ENCODE results near the gene ETAA1.
A peak's percentile ranks its signal among the peaks of the same experiment; 100 is the strongest.

The ETAA1 gene
- total RNA-seq = 4.8 to 26.4 (median 11.9) reads per million in 18 experiments

GRCh38 chr2:67397143-67397986 is at the start of gene ETAA1:
Gene ETAA1 (plus strand): TSS chr2:67397333. CDS start chr2:67397449, 116 bp downstream.
- peak; percentile 93 to 94 for DNase-seq

DNA sequence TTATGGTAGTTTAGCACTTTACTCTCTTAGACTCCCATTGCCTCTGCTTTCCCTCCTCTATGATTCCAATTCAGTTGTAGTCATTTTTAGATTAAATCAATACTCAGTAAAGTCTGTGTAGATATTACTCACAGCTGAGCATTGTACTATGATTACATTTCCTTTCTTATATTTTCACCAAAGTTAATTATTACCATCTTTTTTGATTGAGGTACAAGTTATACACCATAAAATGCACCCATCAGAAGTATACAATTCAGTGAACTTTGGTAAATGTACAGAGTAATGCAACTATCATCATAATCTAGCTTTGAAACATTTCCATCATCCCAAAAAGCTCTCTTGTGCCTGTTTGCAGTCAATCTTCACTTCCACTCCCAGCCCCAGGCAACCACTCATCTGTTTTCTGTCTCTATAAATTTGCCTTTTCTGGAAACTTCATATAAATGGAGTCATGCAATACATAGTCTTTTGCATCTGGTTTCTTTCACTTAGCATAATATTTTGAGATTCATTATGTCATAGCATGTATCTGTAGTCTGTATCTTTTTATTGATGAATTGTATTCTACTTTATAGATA is 30.2 kb upstream of the ETAA1 start:
- no peak for DNase-seq

DNA sequence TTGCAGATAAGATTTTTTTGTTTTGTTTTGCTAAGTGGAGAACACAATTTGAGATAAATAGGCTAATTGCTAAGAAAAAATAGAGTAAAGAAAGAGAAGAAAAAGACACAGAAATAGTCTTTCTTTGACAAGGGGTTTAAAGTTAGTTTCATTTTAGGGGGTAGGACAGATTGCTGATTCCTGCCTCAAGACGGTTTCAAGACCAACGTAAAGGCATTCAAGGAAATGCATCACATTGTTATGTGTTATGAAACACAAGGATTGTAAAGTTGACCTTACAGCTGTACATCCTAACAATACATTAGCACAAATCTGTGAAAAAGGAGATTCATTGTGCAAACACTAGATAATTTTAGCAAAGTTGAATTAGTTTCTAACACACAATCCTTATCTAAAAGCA is 22.7 kb upstream of the ETAA1 start:
- DNase-seq = no peak

- no peak for DNase-seq
Observed at GRCh38 chr2:67374949-67375348, 22.2 kb upstream of the ETAA1 start.

DNA sequence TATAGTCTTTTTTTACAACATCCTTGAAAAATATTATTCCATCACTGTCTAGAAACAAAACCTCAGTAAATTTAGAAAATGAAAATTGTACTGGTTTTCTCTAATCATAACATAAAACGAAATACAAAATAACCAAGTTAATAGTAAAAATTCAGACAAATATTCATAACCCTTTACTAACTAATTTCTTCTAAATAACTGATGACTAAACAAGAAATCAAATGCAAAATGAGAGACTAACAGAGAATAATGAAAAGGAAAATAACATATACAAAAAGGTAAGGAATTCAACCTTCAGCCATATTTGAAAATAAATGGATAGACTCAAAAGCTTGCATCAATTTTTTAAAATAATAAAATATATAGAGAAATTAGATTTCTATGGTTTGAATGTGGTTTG is 18.6 kb upstream of the ETAA1 start:
- DNase-seq = no peak

DNA sequence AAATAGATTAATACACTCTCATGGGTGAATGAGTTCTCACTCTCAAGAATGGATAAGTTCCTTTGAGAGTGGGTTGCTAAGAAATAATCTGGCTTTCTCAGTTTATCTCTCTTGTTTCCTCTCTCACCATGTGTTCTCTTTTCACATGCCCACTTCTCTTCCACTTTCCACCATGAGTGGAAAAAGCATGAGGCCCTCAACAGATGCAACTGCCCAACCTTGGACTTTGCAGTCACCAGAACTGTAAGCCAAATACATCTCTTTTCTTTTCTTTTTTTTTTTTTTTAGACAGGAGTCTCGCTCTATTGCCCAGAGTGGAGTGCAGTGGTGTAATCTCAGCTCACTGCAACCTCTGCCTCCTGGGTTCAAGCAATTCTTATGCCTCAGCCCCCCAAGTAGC is 18.1 kb upstream of the ETAA1 start:
- DNase-seq = no peak

DNA sequence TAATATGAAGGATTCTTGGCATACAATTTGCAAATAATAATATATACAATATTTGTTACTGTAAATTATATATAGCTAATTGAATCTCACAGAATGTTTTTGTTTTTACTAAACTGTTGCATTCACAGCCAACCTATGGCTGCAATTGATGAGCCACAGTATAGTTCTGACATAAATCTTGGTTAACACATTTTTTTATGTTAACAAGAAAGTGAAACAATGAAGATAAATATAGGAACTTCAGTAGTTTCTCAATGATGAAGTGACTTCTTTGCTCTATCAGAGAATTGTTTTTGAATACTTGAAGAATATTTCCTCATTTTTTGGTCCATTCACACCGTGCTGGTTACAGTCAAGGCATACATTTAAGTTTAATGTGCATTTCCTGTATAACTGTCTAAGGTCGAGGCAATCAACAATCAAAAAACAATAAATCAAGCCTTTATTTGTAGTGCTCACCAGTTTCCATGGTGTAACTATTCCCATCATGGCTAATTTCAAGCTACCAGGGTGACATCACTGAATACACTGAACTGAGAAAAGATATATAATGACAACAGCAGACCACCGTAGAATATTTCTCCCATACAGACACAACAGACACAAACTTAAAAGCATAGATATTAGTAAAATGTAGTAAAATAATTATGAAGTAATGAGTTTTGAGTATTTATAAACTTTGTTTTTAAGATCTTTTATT is 12.9 kb upstream of the ETAA1 start:
- DNase-seq = peak in 1 of 2 donors; percentile 13

GRCh38 chr2:67388680-67389079 is 8.5 kb upstream of the ETAA1 start:
- DNase-seq = no peak

DNA sequence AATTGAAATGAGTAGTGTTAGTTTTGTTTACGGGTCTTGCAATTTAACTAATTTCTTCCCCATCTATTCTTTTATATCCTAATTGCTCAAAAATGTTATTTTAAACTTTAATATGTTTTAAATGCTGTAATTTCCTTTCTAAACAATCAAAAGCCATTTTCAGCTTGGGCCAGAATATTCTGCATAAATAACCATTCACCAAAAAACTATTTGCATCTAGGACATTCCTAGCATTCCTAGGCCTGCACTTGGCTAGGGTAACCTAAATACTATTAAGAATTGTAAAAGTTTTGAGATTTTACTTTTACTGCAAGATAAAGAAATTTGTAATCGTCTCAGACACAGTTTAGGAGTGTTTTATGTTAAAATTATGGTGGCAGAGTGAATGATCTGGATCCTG is 7.8 kb upstream of the ETAA1 start:
- no peak for DNase-seq

- DNase-seq = no peak
Observed at GRCh38 chr2:67389788-67390187, 7.3 kb upstream of the ETAA1 start.

GRCh38 chr2:67393237-67393636 is 3.9 kb upstream of the ETAA1 start:
- no peak for DNase-seq

DNA sequence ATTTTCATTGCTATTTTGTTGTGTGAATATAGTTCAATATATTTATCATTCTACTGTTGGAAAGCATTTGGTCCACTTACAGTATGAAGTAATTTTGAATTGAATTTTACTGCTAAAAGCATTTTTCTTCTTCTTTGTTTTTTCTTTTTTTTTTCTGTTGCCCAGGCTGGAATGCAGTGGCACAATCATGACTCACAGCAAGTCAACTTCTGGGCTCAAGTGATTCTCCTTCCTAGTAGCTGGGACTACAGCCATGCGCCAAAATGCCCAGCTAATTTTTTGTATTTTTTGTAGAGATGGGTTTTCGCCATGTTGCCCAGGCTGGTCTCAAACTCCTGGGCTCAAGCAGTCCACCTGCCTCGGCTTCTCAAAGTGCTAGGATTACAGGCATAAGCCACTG is 2.4 kb upstream of the ETAA1 start:
- DNase-seq = no peak

GRCh38 chr2:67399144-67399543 is 2.0 kb downstream of the ETAA1 start:
- no peak for DNase-seq

GRCh38 chr2:67399831-67400489 is 2.8 kb downstream of the ETAA1 start:
- DNase-seq = no peak

DNA sequence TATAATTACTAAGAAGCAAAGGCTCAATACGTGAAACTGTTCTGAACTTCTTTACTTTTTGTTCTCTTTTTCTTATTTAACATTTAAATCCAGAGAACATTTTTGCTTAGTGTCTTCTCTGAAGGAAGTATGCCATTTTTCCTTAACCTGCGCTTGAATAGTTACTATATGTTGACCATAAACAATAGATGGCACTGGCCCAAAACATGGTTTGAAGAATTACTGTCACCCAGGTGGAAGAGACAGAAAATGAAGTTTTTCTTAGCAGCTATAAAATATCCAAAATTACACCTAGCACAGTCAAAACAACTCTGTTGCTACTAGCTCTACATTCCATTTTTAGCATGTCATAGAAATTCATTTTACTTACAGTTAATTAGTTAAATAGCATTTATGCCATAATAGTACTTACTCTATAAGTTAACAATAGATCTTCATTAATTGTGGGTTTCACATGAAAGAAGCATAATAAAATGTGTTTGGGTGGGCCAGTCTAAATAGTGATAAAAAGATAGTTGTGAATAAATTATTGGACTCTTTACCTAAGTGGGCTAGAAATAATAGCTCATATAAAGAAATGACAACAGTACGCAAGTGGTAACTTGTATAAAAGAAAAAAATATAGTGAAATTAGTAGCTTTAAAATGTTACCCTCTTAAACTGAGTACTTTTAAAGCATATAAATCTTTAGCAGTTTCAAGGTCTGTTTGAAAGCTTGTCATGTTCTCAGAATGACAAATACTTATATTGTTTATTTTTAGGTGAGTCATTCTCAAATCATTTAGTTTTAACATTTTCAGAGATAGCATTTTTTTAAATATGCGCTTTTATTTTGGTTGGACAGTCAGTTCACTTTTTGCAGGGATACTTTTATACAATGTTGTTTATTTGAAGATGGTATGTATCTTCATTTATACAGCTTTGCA is 3.7 kb downstream of the ETAA1 start:
- no peak for DNase-seq

GRCh38 chr2:67408346-67408745 is 11.2 kb downstream of the ETAA1 start:
- no peak for DNase-seq

GRCh38 chr2:67412424-67412823 is 15.3 kb downstream of the ETAA1 start:
- no peak for DNase-seq

GRCh38 chr2:67414867-67415266 is 17.7 kb downstream of the ETAA1 start:
- no peak for DNase-seq

- no peak for DNase-seq
Observed at GRCh38 chr2:67416136-67416535, 19.0 kb downstream of the ETAA1 start.

GRCh38 chr2:67423489-67423888 is 26.4 kb downstream of the ETAA1 start:
- no peak for DNase-seq

DNA sequence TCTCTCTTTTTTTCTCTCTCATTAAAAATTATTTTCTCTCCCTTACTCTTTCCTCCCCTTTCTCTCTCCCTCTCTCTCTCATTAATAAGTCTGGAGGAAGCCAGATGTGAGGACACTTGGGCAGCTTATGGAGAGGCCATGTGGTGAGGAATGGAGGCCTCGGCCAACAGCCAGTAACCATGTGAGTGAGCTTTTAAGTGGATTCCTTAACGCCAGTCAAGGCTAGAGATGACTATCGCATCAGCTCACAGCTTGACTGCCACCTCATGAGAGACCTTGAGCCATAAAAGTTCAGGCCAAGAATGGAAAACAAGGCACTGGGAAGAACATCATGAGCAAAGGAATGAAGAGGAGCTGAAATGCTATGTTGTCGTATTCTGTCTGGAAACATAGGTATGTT is 39.1 kb downstream of the ETAA1 start:
- DNase-seq = no peak

GRCh38 chr2:67437114-67437513 is 40.0 kb downstream of the ETAA1 start:
- no peak for DNase-seq
